GM06990 (cell line): Measurements from ENCODE around the gene PRAMEF18.
A peak's percentile ranks its signal among the peaks of the same experiment; 100 is the strongest.
"Not testable (repeated sequence)": the region's sequence is repeated elsewhere in the genome, so short reads cannot be mapped to it uniquely, and the experiment has no call there.

Source experiments
- DNase-seq: peaks from one replicate; pipeline ENCODE4 v3.0.0-alpha.2; 2011; ENCODE audit not compliant: insufficient read length; ENCODE audit errors: extremely low read depth
- H3K27me3 ChIP-seq: replicated peaks from 2 replicates; pipeline ENCODE4 v1.6.0; 2011; ENCODE audit warnings: low read length; ENCODE audit not compliant: control insufficient read depth, insufficient read depth
- H3K36me3 ChIP-seq: 2 replicates; pipeline ENCODE4 v1.5.1; 2011; ENCODE audit warnings: low read length; ENCODE audit not compliant: control insufficient read depth, insufficient read depth
- H3K4me3 ChIP-seq: replicated peaks from 2 replicates; pipeline ENCODE4 v1.5.1; 2011; ENCODE audit warnings: low read depth, mild to moderate bottlenecking, control low read depth, low read length
- TF ChIP-seq, protein P1 (sequence below): IDR thresholded peaks from 2 replicates; pipeline ENCODE4 v1.5.1; 2011; ENCODE audit warnings: low read length, control low read depth, mild to moderate bottlenecking, inconsistent platforms; ENCODE audit not compliant: insufficient read depth, poor library complexity, severe bottlenecking

PRAMEF18 gene

GRCh38 chr1:13230096-13230495, 4.1 kb upstream of the PRAMEF18 start:
- not testable (repeated sequence) for DNase-seq, H3K27me3 ChIP-seq, H3K4me3 ChIP-seq, H3K36me3 ChIP-seq

DNA sequence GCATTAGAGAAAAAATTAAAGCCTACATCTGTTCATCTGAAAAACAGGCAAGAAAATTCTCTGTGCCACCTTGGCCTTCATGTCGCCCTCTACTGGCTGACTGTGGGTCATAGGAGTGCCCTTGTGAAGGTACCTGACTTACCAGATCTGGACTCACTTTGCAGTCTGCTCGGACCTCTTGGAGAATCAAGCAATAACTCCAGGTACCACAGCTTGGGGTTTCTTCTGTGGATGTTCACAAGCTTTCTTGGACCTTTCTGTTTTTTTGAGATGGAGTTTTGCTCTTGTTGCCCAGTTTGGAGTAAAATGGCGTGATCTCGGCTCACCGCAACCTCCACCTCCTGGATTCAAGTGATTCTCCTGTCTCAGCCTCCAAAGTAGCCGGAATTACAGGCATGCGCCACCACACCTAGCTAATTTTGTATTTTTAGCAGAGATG, 2.4 kb upstream of the PRAMEF18 start:
- H3K36me3 ChIP-seq: no peaks in the 10 kb centered on the region
- TF ChIP-seq, protein P1, sequence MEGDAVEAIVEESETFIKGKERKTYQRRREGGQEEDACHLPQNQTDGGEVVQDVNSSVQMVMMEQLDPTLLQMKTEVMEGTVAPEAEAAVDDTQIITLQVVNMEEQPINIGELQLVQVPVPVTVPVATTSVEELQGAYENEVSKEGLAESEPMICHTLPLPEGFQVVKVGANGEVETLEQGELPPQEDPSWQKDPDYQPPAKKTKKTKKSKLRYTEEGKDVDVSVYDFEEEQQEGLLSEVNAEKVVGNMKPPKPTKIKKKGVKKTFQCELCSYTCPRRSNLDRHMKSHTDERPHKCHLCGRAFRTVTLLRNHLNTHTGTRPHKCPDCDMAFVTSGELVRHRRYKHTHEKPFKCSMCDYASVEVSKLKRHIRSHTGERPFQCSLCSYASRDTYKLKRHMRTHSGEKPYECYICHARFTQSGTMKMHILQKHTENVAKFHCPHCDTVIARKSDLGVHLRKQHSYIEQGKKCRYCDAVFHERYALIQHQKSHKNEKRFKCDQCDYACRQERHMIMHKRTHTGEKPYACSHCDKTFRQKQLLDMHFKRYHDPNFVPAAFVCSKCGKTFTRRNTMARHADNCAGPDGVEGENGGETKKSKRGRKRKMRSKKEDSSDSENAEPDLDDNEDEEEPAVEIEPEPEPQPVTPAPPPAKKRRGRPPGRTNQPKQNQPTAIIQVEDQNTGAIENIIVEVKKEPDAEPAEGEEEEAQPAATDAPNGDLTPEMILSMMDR: peak; percentile 81
- H3K4me3 ChIP-seq: no peak overlapping the region
- no peaks in the 10 kb centered on the region for H3K27me3 ChIP-seq
- DNase-seq: no peak

DNA sequence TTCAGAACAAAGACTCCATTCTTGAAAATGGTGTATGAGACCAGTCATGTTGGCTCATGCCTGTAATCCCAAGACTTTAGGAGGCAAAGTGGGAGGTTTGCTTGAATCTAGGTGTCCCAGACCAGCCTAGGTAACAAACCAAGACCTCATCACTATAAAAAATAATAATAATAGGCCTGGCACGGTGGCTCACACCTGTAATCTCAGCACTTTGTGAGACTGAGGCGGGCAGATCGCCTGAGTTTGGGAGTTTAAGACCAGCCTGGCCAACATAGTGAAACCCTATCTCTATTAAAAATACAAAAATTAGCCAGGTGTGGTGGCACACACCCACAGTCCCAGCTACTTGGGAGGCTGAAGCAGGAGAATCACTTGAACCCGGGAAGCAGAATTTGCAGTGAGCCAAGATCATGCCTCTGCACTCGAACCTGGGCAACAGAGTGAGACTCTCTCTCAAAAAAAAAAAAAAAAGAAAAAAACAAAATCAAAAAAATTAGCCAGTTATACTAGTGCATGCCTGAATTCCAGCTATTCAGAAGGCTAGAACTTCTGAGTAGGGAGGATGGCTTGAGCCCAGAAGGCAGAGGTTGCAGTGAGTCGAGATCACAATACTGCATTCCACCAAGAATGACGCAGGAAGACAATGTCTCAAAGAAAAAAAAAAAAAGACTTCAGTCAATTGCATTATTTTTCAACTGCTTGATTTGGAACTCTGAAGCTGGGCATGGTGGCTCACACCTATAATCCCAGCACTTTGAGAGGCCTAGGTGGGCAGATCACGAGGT, 1.5 kb upstream of the PRAMEF18 start:
- H3K27me3 ChIP-seq, H3K36me3 ChIP-seq, H3K4me3 ChIP-seq, DNase-seq: not testable (repeated sequence)

- no peaks in the 10 kb centered on the region for H3K36me3 ChIP-seq
- DNase-seq: no peak
- H3K4me3 ChIP-seq: no peak overlapping the region
- TF ChIP-seq, protein P1: no peak
- H3K27me3 ChIP-seq: no peaks in the 10 kb centered on the region
Observed at GRCh38 chr1:13224480-13225060, 1.4 kb downstream of the PRAMEF18 start.

DNA sequence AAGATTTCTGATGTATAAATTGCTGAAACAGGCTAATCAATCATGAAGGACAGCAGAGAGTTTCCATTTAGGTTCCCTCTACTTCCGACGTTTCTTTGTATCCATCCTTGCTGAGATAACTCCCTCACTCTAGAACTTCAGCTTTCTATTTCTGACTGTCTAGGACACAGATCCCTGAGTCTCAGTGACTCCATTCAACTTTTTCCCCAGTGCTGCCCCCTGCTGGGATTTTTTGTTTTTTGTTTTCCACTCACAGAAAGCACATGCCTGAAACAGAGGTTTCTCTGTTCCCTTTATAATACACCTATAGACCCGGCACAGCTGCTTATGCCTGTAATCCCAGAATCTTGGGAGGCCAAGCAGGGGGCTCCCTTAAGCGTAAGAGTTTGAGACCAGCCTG, 3.2 kb downstream of the PRAMEF18 start:
- H3K36me3 ChIP-seq, H3K27me3 ChIP-seq, DNase-seq, H3K4me3 ChIP-seq: not testable (repeated sequence)

- not testable (repeated sequence) for H3K27me3 ChIP-seq, H3K4me3 ChIP-seq, DNase-seq, H3K36me3 ChIP-seq
Observed at GRCh38 chr1:13219203-13219602, 6.8 kb downstream of the PRAMEF18 start.

GRCh38 chr1:13216619-13217018, 9.3 kb downstream of the PRAMEF18 start:
- H3K4me3 ChIP-seq, H3K27me3 ChIP-seq, DNase-seq, H3K36me3 ChIP-seq: not testable (repeated sequence)

GRCh38 chr1:13208712-13209111, 17.2 kb downstream of the PRAMEF18 start:
- H3K4me3 ChIP-seq, H3K27me3 ChIP-seq, DNase-seq, H3K36me3 ChIP-seq: not testable (repeated sequence)

DNA sequence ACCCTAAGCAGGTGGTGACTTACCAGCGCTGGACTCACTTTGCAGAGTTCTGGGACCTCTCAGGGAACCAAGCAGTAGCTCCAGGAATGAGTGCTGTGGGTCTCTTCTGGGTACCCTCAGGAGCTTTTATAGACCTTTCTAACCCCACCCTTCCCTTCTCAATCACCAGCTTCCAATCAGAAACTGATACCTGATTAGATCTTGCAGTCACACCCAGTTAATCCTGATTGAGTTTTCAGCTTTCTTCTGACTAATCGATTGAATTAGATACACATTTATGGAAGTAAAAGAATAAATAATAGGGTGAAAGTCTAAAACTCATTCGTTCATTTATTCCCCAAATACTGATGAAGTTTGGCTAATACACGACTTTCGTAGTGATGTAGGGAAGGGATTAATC, 24.6 kb downstream of the PRAMEF18 start, which contains the start of gene PRAMEF13:
Gene PRAMEF13 (minus strand): TSS at position 101 of the 400 bp plus-strand sequence. CDS start 1,820 bp downstream, outside the sequence.
- not testable (repeated sequence) for H3K27me3 ChIP-seq, H3K36me3 ChIP-seq, H3K4me3 ChIP-seq, DNase-seq
